ENCODE data around the gene FAM234B. TPM values are rescaled to one million over a fixed set of nuclear protein-coding genes. Genes with fewer than 3 reads are reported as not detected.

Gene FAM234B
- total RNA-seq: 10.1 and 10.9 TPM in 2 replicates

GRCh38 chr12:13044002-13044905 is at the start of gene FAM234B:
TSS of gene FAM234B (plus strand) at chr12:13044381. CDS start at chr12:13044404, 23 bp downstream.

GRCh38 chr12:12999959-13000615 is 44.1 kb upstream of the FAM234B start, which contains the start of gene HEBP1:
TSS of gene HEBP1 (minus strand) at chr12:13000265. CDS start at chr12:13000114, 151 bp downstream.

GRCh38 chr12:13103391-13104033 is 59.3 kb downstream of the FAM234B start, which contains the start of gene GSG1:
TSS of gene GSG1 (minus strand) at chr12:13103667. CDS start at chr12:13103512, 155 bp downstream.

Other genes starting within 250 kb of the FAM234B start
- gene DDX47, start 231.0 kb upstream of the FAM234B start, total RNA-seq: 76.0 and 81.6 TPM in 2 replicates
- 6.2 and 13.3 TPM in 2 replicates for gene GPRC5A, start 152.8 kb upstream of the FAM234B start, total RNA-seq
- not detected in 2 replicates for gene GPRC5D, start 92.2 kb upstream of the FAM234B start, total RNA-seq
- 15.6 and 16.6 TPM in 2 replicates for gene HEBP1, start 44.1 kb upstream of the FAM234B start, total RNA-seq
- not detected in 2 replicates for gene GSG1, start 59.3 kb downstream of the FAM234B start, total RNA-seq
- 3.9 and 39.9 TPM in 2 replicates for gene EMP1, start 152.3 kb downstream of the FAM234B start, total RNA-seq

Measured in smooth muscle cell of the umbilical artery (primary cell).